HG03280 (cell line): ENCODE data around the gene OR52N4.
"Not testable (repeated sequence)": the region's sequence is repeated elsewhere in the genome, so short reads cannot be mapped to it uniquely, and the experiment has no call there.

ENCODE experiments used
- ATAC-seq: cut with Tn5 transposase; IDR thresholded peaks from one replicate; pipeline ENCODE4 v1.9.1; 2021; ENCODE audit warnings: mild to moderate bottlenecking, moderate library complexity; ENCODE audit not compliant: unreplicated experiment

The OR52N4 gene

GRCh38 chr11:5753943-5754342 is at the start of gene OR52N4:
Gene OR52N4 (plus strand): TSS chr11:5754243. CDS start chr11:5754741, 498 bp downstream.
- no peak for ATAC-seq

- ATAC-seq = no peak
Observed at GRCh38 chr11:5705688-5706087, 48.4 kb upstream of the OR52N4 start.

- peak; percentile 64 for ATAC-seq
Observed at GRCh38 chr11:5712507-5712906, 41.5 kb upstream of the OR52N4 start.

GRCh38 chr11:5713695-5714094 is 40.3 kb upstream of the OR52N4 start:
- ATAC-seq = no peak

GRCh38 chr11:5716518-5716917 is 37.5 kb upstream of the OR52N4 start:
- ATAC-seq = not testable (repeated sequence)

GRCh38 chr11:5719703-5720495 is 34.1 kb upstream of the OR52N4 start:
- no peak for ATAC-seq

- no peak for ATAC-seq
Observed at GRCh38 chr11:5722622-5723021, 31.4 kb upstream of the OR52N4 start.

GRCh38 chr11:5726351-5726750 is 27.7 kb upstream of the OR52N4 start:
- ATAC-seq = no peak

GRCh38 chr11:5727691-5728090 is 26.4 kb upstream of the OR52N4 start:
- no peak for ATAC-seq

GRCh38 chr11:5736396-5736795 is 17.6 kb upstream of the OR52N4 start, which contains the start of gene OR56B1:
Gene OR56B1 (plus strand): TSS chr11:5736448. CDS start chr11:5736517, 69 bp downstream.
- ATAC-seq = no peak

GRCh38 chr11:5737091-5737490 is 17.0 kb upstream of the OR52N4 start:
- ATAC-seq = no peak

GRCh38 chr11:5737670-5738392 is 16.2 kb upstream of the OR52N4 start:
- ATAC-seq = no peak

- ATAC-seq = no peak
Observed at GRCh38 chr11:5738431-5738830, 15.6 kb upstream of the OR52N4 start.

GRCh38 chr11:5746614-5747013 is 7.4 kb upstream of the OR52N4 start:
- no peak for ATAC-seq

- ATAC-seq = no peak
Observed at GRCh38 chr11:5749836-5750235, 4.2 kb upstream of the OR52N4 start.

- no peak for ATAC-seq
Observed at GRCh38 chr11:5767056-5767455, 13.0 kb downstream of the OR52N4 start.

- ATAC-seq = no peak
Observed at GRCh38 chr11:5783255-5783654, 29.2 kb downstream of the OR52N4 start, which contains the start of gene OR52N5. Gene OR52N5 (minus strand): TSS chr11:5783355. CDS start chr11:5778634, 4,721 bp downstream.

- no peak for ATAC-seq
Observed at GRCh38 chr11:5791165-5791564, 37.1 kb downstream of the OR52N4 start, which contains the start of gene OR52N1. Gene OR52N1 (minus strand): TSS chr11:5791265. CDS start chr11:5788816, 2,449 bp downstream.

GRCh38 chr11:5796541-5796940 is 42.5 kb downstream of the OR52N4 start:
- no peak for ATAC-seq

GRCh38 chr11:5803982-5804381 is 49.9 kb downstream of the OR52N4 start:
- ATAC-seq = no peak
